ENCODE measurements around the gene MAIP1.

DNA sequence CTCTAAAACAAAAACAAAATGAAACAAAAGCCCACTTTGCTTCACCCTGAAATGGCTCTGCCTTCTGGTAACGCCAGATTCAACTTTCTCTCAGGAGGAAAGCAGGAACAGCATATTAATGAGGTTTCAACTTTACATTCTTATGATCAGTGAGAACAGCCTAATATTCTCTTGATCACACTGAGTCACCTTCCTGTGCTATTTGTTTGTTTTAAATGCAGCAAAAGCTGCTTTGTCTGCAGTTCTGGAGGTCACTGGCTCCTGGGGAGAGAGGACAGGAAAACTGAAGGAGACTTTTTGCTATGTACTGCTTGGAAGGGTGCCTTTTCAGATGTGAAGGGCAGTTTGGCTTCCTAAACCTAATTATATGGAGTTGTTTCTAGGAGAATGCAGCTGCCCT lies 48.1 kb downstream of the MAIP1 start:
- TF ChIP-seq POLR2A (IDR thresholded peaks at IDR 0.05; ENCODE audit: low read depth, low read length) (no peak), POLR2AphosphoS5 (IDR thresholded peaks at IDR 0.05; ENCODE audit: low read depth, low read length) (no peak), TAF1 (IDR thresholded peaks at IDR 0.05; ENCODE audit: borderline replicate concordance, low read depth, low read length) (no peak)

Measured in GM12892 (cell line).